HepG2 (cell line): ENCODE data around the gene KRT84.

Experiments used
- MYC ChIP-seq: sonication (generic); formaldehyde crosslinking; IDR thresholded peaks from 2 replicates; pipeline ENCODE4 v1.9.0; 2021; ENCODE audit warnings: missing genetic modification reagents, borderline replicate concordance
- SMARCE1 ChIP-seq: fragments of 450-650 bp; IDR thresholded peaks from 2 replicates; pipeline ENCODE4 v1.6.1; 2017; ENCODE audit warnings: borderline replicate concordance

- TF ChIP-seq SMARCE1 (no peak), MYC (CRISPR knock-in tag) (no peak)
Observed at GRCh38 chr12:52413782-52414345, 28.4 kb upstream of the KRT84 start.
